HepG2 (cell line): Measurements from ENCODE around the gene SLC7A11. TPM values are rescaled to one million over a fixed set of nuclear protein-coding genes. Genes with fewer than 3 reads are reported as not detected.

Experiments used
- ATAC-seq: fragments of 200-7000 bp; cut with Tn5 transposase; 3 replicates; pipeline ENCODE4 v1.9.1; 2020; ENCODE audit warnings: mild to moderate bottlenecking, moderate library complexity
- BruUV-seq: library from RNA; stranded (reverse); fragments of 400-500 nt; replicated peaks from 2 replicates; lab custom pipeline; 2021; lab: Mats Ljungman, UMichigan
- CTCF ChIA-PET: fragments of 300-600 bp; formaldehyde crosslinking; extraction: SDS; loops from one replicate; lab custom pipeline; 2021; ENCODE audit warnings: low total read pairs, inconsistent platforms, low intra/inter-chr PET ratio; lab: Yijun Ruan, JAX
- POLR2A ChIA-PET: fragments of 350-600 bp; sonication (Branson Sonifier 250); formaldehyde crosslinking; loops from one replicate; lab custom pipeline; 2020; ENCODE audit warnings: antibody characterized with exemption, inconsistent platforms; lab: Yijun Ruan, JAX
- DNase-seq: peaks from one replicate; pipeline ENCODE4 v3.0.0-alpha.2; 2015; ENCODE audit warnings: low spot score
- FAIRE-seq: peaks from 3 replicates; lab custom pipeline; 2011; peaks lifted over from hg19 to GRCh38; lab: Jason Lieb, UNC
- H2AFZ ChIP-seq: one replicate; pipeline ENCODE4 v1.6.1; 2011; ENCODE audit warnings: low read length, inconsistent platforms
- H3K27ac ChIP-seq: fragments of 300-600 bp; 3 replicates; pipeline ENCODE4 v1.8.0; 2011; ENCODE audit warnings: mixed run types, mild to moderate bottlenecking, mixed read lengths, low read length, inconsistent platforms; ENCODE audit not compliant: insufficient read depth; ENCODE audit errors: extremely low read length
- H3K27me3 ChIP-seq, 2 experiments: fragments of 200-600 bp in 1 of 2; 2 replicates in 1 of 2; 3 replicates in 1 of 2; pipeline versions ENCODE4 v1.6.0 to v1.8.0; 2011; ENCODE audit warnings: low read length in 2 of 2, mild to moderate bottlenecking in 2 of 2, moderate library complexity in 2 of 2, inconsistent platforms in 1 of 2; ENCODE audit not compliant: insufficient read depth in 2 of 2, control insufficient read depth in 1 of 2
- H3K36me3 ChIP-seq, 2 experiments: fragments of 200-600 bp in 1 of 2; replicated peaks in 1 of 2; 2 replicates in 1 of 2; 3 replicates in 1 of 2; pipeline versions ENCODE4 v1.5.1 to v1.8.0; 2011; ENCODE audit warnings: low read length in 2 of 2, inconsistent platforms in 1 of 2; ENCODE audit not compliant: insufficient read depth in 2 of 2, control insufficient read depth in 1 of 2
- H3K4me1 ChIP-seq: 2 replicates; pipeline ENCODE4 v1.5.1; 2012; ENCODE audit warnings: low read length, inconsistent platforms; ENCODE audit not compliant: insufficient read depth
- H3K4me2 ChIP-seq: 2 replicates; pipeline ENCODE4 v1.6.0; 2011; ENCODE audit warnings: low read depth, low read length, inconsistent platforms
- H3K4me3 ChIP-seq, 3 experiments: fragments of 200-600 bp in 1 of 3; sonication (generic), shearing (Covaris generic) in 1 of 3; replicated peaks in 1 of 3; 2 replicates each; pipeline ENCODE4 v1.5.1; 2011 to 2016; ENCODE audit warnings: low read length in 3 of 3, inconsistent platforms in 2 of 3, low read depth in 2 of 3, mild to moderate bottlenecking in 2 of 3, control low read depth in 1 of 3, mixed read lengths in 1 of 3; ENCODE audit not compliant: insufficient read depth in 1 of 3
- H3K79me2 ChIP-seq: one replicate; pipeline ENCODE4 v1.6.1; 2011; ENCODE audit warnings: low read length, inconsistent platforms; ENCODE audit not compliant: insufficient read depth
- H3K9ac ChIP-seq: 2 replicates; pipeline ENCODE4 v1.6.0; 2011; ENCODE audit warnings: mild to moderate bottlenecking, low read depth, low read length, inconsistent platforms; ENCODE audit not compliant: insufficient read depth
- H3K9me3 ChIP-seq: 2 replicates; pipeline ENCODE4 v1.5.1; 2012; ENCODE audit warnings: mild to moderate bottlenecking, low read length
- H4K20me1 ChIP-seq: 2 replicates; pipeline ENCODE4 v1.6.0; 2011; ENCODE audit warnings: inconsistent platforms, mild to moderate bottlenecking, low read length, moderate library complexity; ENCODE audit not compliant: insufficient read depth
- SRY ChIP-seq: sonication (generic); formaldehyde crosslinking; IDR thresholded peaks from 2 replicates; pipeline ENCODE4 v1.8.0; 2022; ENCODE audit warnings: mild to moderate bottlenecking, missing genetic modification reagents
- ZFP90 ChIP-seq: sonication (generic); formaldehyde crosslinking; IDR thresholded peaks from 2 replicates; pipeline ENCODE4 v1.8.0; 2022; ENCODE audit warnings: missing genetic modification reagents, mild to moderate bottlenecking, inconsistent platforms, borderline replicate concordance
- ZNF296 ChIP-seq: sonication (generic); formaldehyde crosslinking; conservative IDR thresholded peaks from 2 replicates; pipeline ENCODE4 v1.5.0; 2020; ENCODE audit warnings: mild to moderate bottlenecking, missing genetic modification reagents
- ZNF333 ChIP-seq: sonication (generic); formaldehyde crosslinking; IDR thresholded peaks from 2 replicates; pipeline ENCODE4 v1.4.0; 2020; ENCODE audit warnings: mild to moderate bottlenecking, missing genetic modification reagents, borderline replicate concordance
- ZNF33B ChIP-seq: sonication (generic); formaldehyde crosslinking; IDR thresholded peaks from 2 replicates; pipeline ENCODE4 v1.5.1; 2020; ENCODE audit warnings: mild to moderate bottlenecking, missing genetic modification reagents
- ZNF644 ChIP-seq: IDR thresholded peaks from 2 replicates; pipeline ENCODE4 v1.6.1; 2016; ENCODE audit warnings: low read depth
- WGBS: methylation state at CpG from one replicate; pipeline ENCODE4 v1.1.6; 2017; ENCODE audit warnings: low lambda C conversion rate; 5-methylcytosine and 5-hydroxymethylcytosine counted together
- in situ Hi-C: cut with HindIII; loops from 2 replicates; pipeline ENCODE4 v1.10.0; 2017; ENCODE audit warnings: low pct_unique_long_range_greater_than_20kb; ENCODE audit not compliant: extremely low pct_ligation_motif_present
- intact Hi-C: fragments of 100-400 bp; cut with micrococcal nuclease; formaldehyde crosslinking; loops from one replicate; pipeline ENCODE4 v1.10.0; 2022; ENCODE audit not compliant: unreplicated experiment
- polyA plus RNA-seq, 8 experiments: library from polyadenylated mRNA; depleted of rRNA in 3 of 8; stranded (reverse) in 7 of 8; unstranded in 1 of 8; fragments of >200 nt; fragmentation: Illumina TruSeq in 4 of 8; extraction: Trizol in 4 of 8; gene quantifications; 2 replicates each; pipeline versions ENCODE4 v1.2.1 to v1.2.3, GENCODE V29; 2011 to 2016; ENCODE audit warnings: low read depth in 4 of 8, missing spikeins in 1 of 8, mixed read lengths in 1 of 8; ENCODE audit not compliant: insufficient read depth in 1 of 8
- total RNA-seq, 5 experiments: library from RNA; depleted of rRNA; stranded (reverse); fragments of >200 nt; fragmentation: Illumina TruSeq; extraction: Trizol; gene quantifications; 2 replicates each; pipeline ENCODE4 v1.2.3, GENCODE V29; 2016; ENCODE audit warnings: low read depth in 1 of 5
- TF ChIP-seq, protein P1 (sequence below): fragments of 450-650 bp; IDR thresholded peaks from 2 replicates; pipeline ENCODE4 v1.6.1; 2016
- TF ChIP-seq, protein P2 (sequence below): sonication (generic); formaldehyde crosslinking; conservative IDR thresholded peaks from 2 replicates; pipeline ENCODE4 v1.4.0; 2020; ENCODE audit warnings: mild to moderate bottlenecking, missing genetic modification reagents, moderate library complexity

SLC7A11 gene
- total and polyA plus RNA-seq, 2 of the 13 experiments (the other 11 are each of a cell fraction or from before 2014, with no cell fraction given), result 15.7 to 17.5 TPM

DNA sequence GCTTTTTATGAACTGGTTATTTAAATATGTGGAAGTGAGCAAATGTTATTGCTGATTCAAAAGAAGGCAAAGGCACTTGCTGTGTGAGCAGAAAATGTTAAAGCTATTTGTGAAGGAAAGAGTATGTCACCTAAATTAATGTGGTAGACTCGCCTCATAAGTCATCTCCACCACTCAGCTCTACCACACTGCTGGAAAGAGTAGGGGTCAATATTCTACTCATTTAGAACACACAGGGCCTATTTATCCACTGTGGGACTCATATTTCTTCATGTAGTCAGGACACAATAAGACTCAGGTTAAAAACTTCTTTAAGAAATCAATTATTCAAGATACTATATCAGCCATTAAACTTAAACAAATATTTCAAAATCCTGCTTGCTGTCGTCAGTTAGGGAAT lies 106.5 kb downstream of the SLC7A11 start:
- BruUV-seq, result no TSS peak
- Histone ChIP-seq H3K4me3 (no peak overlapping the region), H2AFZ (no peak overlapping the region), H3K4me1 (0 out of 2 replicates have a peak, but pooled peaks cover 7% of the 10 kb centered on the region), H3K36me3 (no peaks in the 10 kb centered on the region), H3K79me2 (no peaks in the 10 kb centered on the region), H3K4me2 (no peak overlapping the region), H3K27ac (no peak overlapping the region), H4K20me1 (no peaks in the 10 kb centered on the region), H3K27me3 (no peaks in the 10 kb centered on the region), H3K9me3 (no peaks in the 10 kb centered on the region), H3K9ac (no peak overlapping the region)
- ChIA-PET CTCF (no interaction called here), POLR2A (no interaction called here)
- no peak for ATAC-seq
- FAIRE-seq, result no peak
- DNase-seq, result no peak
- 43% methylated on average over 2 of the region's 2 CpGs for WGBS
- intact Hi-C loops (no loop called here), in situ Hi-C loops (no loop called here)
- TF ChIP-seq ZNF333 (CRISPR knock-in tag) (no peak), ZFP90 (CRISPR knock-in tag) (no peak), ZNF33B (CRISPR knock-in tag) (no peak), ZNF644 (no peak), SRY (no peak), ZNF296 (CRISPR knock-in tag) (no peak)
- TF ChIP-seq, protein P1, sequence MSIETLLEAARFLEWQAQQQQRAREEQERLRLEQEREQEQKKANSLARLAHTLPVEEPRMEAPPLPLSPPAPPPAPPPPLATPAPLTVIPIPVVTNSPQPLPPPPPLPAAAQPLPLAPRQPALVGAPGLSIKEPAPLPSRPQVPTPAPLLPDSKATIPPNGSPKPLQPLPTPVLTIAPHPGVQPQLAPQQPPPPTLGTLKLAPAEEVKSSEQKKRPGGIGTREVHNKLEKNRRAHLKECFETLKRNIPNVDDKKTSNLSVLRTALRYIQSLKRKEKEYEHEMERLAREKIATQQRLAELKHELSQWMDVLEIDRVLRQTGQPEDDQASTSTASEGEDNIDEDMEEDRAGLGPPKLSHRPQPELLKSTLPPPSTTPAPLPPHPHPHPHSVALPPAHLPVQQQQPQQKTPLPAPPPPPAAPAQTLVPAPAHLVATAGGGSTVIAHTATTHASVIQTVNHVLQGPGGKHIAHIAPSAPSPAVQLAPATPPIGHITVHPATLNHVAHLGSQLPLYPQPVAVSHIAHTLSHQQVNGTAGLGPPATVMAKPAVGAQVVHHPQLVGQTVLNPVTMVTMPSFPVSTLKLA, result no peak
- TF ChIP-seq, protein P2, sequence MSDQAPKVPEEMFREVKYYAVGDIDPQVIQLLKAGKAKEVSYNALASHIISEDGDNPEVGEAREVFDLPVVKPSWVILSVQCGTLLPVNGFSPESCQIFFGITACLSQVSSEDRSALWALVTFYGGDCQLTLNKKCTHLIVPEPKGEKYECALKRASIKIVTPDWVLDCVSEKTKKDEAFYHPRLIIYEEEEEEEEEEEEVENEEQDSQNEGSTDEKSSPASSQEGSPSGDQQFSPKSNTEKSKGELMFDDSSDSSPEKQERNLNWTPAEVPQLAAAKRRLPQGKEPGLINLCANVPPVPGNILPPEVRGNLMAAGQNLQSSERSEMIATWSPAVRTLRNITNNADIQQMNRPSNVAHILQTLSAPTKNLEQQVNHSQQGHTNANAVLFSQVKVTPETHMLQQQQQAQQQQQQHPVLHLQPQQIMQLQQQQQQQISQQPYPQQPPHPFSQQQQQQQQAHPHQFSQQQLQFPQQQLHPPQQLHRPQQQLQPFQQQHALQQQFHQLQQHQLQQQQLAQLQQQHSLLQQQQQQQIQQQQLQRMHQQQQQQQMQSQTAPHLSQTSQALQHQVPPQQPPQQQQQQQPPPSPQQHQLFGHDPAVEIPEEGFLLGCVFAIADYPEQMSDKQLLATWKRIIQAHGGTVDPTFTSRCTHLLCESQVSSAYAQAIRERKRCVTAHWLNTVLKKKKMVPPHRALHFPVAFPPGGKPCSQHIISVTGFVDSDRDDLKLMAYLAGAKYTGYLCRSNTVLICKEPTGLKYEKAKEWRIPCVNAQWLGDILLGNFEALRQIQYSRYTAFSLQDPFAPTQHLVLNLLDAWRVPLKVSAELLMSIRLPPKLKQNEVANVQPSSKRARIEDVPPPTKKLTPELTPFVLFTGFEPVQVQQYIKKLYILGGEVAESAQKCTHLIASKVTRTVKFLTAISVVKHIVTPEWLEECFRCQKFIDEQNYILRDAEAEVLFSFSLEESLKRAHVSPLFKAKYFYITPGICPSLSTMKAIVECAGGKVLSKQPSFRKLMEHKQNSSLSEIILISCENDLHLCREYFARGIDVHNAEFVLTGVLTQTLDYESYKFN (CRISPR knock-in tag), result no peak
